Common myeloid progenitor, CD34-positive (primary cell): ENCODE results near the gene COQ9.
A peak's percentile ranks its signal among the peaks of the same experiment; 100 is the strongest.

Experiments used
- CTCF ChIA-PET: fragments of 350-600 bp; sonication (Branson Sonifier 250); formaldehyde crosslinking; loops from one replicate; lab custom pipeline; 2021; ENCODE audit warnings: antibody characterized with exemption; lab: Charles Lee
- POLR2A ChIA-PET: fragments of 350-600 bp; sonication (Branson Sonifier 250); formaldehyde crosslinking; loops from one replicate; lab custom pipeline; 2021; ENCODE audit warnings: antibody characterized with exemption; lab: Charles Lee
- DNase-seq, 3 donors: peaks; one replicate each; pipeline versions ENCODE4 v3.0.0 to v3.0.0-alpha.2; 2013
- H3K27ac ChIP-seq, 2 experiments: 1 replicate in 1 of 2; 2 replicates in 1 of 2; pipeline ENCODE4 v1.7.0; 2013; ENCODE audit warnings: inconsistent platforms in 2 of 2, low read length in 2 of 2, mild to moderate bottlenecking in 2 of 2, low read depth in 1 of 2, moderate library complexity in 1 of 2; ENCODE audit not compliant: severe bottlenecking in 2 of 2, insufficient read depth in 1 of 2, poor library complexity in 1 of 2
- H3K27me3 ChIP-seq, 5 experiments: replicated peaks in 2 of 5; 1 replicate in 3 of 5; 2 replicates in 2 of 5; pipeline versions ENCODE4 v1.6.1 to v1.7.0; 2013; ENCODE audit warnings: low read length in 4 of 5, mild to moderate bottlenecking in 2 of 5, moderate library complexity in 2 of 5, inconsistent platforms in 1 of 5; ENCODE audit not compliant: insufficient read depth in 5 of 5, control insufficient read depth in 4 of 5
- H3K36me3 ChIP-seq, 4 experiments: 1 replicate in 2 of 4; 2 replicates in 2 of 4; pipeline versions ENCODE4 v1.6.1 to v1.7.0; 2013; ENCODE audit warnings: low read length in 3 of 4, control low read depth in 1 of 4, mild to moderate bottlenecking in 1 of 4; ENCODE audit not compliant: control insufficient read depth in 4 of 4, insufficient read depth in 4 of 4
- H3K4me1 ChIP-seq, 4 experiments: 1 replicate in 3 of 4; 2 replicates in 1 of 4; pipeline versions ENCODE4 v1.6.1 to v1.7.1; 2013; ENCODE audit warnings: low read length in 3 of 4, mild to moderate bottlenecking in 3 of 4, control low read depth in 1 of 4, inconsistent platforms in 1 of 4, moderate library complexity in 1 of 4; ENCODE audit not compliant: control insufficient read depth in 4 of 4, insufficient read depth in 4 of 4; ENCODE audit errors: control extremely low read depth in 1 of 4
- H3K4me3 ChIP-seq, 7 experiments: 1 replicate in 4 of 7; 2 replicates in 3 of 7; pipeline versions ENCODE4 v1.5.1 to v1.7.0; 2013; ENCODE audit warnings: mild to moderate bottlenecking in 7 of 7, low read length in 6 of 7, moderate library complexity in 6 of 7, inconsistent platforms in 2 of 7, low read depth in 2 of 7, control low read depth in 1 of 7; ENCODE audit not compliant: insufficient read depth in 4 of 7, control insufficient read depth in 1 of 7; ENCODE audit errors: extremely low read depth in 1 of 7
- H3K9me3 ChIP-seq, 5 experiments: 1 replicate in 4 of 5; 2 replicates in 1 of 5; pipeline versions ENCODE4 v1.6.1 to v1.7.1; 2013; ENCODE audit warnings: low read length in 4 of 5, mild to moderate bottlenecking in 2 of 5, inconsistent platforms in 1 of 5, low read depth in 1 of 5, moderate library complexity in 1 of 5; ENCODE audit not compliant: control insufficient read depth in 4 of 5, insufficient read depth in 2 of 5; ENCODE audit errors: control extremely low read depth in 1 of 5
- WGBS: methylation state at CpG from one replicate; pipeline ENCODE4 v1.1.5; 2013; ENCODE audit not compliant: insufficient coverage; 5-methylcytosine and 5-hydroxymethylcytosine counted together

Gene COQ9

DNA sequence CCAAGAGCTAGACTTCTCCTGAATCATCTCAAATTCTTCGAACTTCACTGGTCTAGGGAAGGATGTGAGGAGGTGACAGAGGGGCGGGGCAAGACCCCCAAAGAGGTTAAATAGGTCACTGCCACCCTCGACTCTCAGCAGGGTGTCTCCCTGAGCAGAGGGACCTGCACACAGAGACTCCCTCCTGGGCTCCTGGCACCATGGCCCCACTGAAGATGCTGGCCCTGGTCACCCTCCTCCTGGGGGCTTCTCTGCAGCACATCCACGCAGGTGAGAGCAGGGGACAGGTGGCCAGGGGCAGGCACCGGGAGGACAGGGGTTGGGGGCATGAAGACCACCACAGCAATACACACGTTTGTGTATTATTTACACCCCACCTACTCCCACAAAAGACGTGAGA, 33.5 kb upstream of the COQ9 start:
- DNase-seq = no peak
- Histone ChIP-seq H3K9me3 (no peaks in the 10 kb centered on the region), H3K36me3 (no peaks in the 10 kb centered on the region), H3K4me3 (no peak overlapping the region), H3K27ac (no peak overlapping the region), H3K27me3 (peaks cover 0 to 5% (median 0%) of the 10 kb centered on the region in 5 experiments), H3K4me1 (peaks cover 0 to 19% (median 14%) of the 10 kb centered on the region in 4 experiments)
- ChIA-PET POLR2A (interaction anchor here (0.6 kb wide), 1 partner anchor 304 kb away, joined by 3 read pairs; no protein-coding TSS in a partner anchor), CTCF (interaction anchor here (1.0 to 14.8 kb wide), 5 partner anchors 9 to 107 kb away, joined by 3 to 250 read pairs (median 4); partner anchors contain the start of gene CCL17)
- 80% methylated on average over 2 of the region's 7 CpGs for WGBS

DNA sequence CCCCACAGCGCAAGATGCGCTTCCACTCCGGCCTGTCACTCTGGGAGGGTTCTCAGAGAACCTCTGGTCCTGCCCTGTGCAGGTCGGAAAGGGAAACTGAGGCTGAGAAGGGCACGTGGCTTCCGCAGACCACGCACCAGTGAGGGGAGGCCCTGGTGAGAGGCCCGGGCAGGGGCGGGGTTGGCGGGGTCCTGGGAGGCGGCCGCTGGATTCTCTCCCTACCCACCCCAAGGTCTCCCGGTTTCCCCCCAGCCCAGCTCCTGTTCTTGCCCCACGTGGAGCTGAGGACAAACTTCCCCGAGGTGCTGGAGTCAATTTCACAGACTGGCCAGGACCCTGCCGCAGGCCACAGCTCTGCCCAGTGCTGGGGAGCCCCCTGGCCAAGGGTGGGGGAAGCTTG, 31.2 kb upstream of the COQ9 start:
- Histone ChIP-seq H3K36me3 (no peaks in the 10 kb centered on the region), H3K4me1 (peaks cover 0 to 25% (median 21%) of the 10 kb centered on the region in 4 experiments), H3K27me3 (peaks cover 0 to 1% (median 0%) of the 10 kb centered on the region in 5 experiments), H3K4me3 (peak overlapping the region in 1 of 7 experiments; percentile 60), H3K9me3 (no peaks in the 10 kb centered on the region), H3K27ac (no peak overlapping the region)
- ChIA-PET POLR2A (interaction anchor here (0.7 to 1.5 kb wide), 2 partner anchors 31 to 158 kb away, joined by 6 to 7 read pairs; partner anchors contain the start of genes CIAPIN1 and COQ9), CTCF (interaction anchor here (0.8 to 14.8 kb wide), 22 partner anchors 10 to 167 kb away, joined by 3 to 250 read pairs (median 4); partner anchors contain the start of genes CIAPIN1, COQ9 and POLR2C)
- WGBS = 86% methylated on average over 13 of the region's 16 CpGs
- no peak for DNase-seq

DNA sequence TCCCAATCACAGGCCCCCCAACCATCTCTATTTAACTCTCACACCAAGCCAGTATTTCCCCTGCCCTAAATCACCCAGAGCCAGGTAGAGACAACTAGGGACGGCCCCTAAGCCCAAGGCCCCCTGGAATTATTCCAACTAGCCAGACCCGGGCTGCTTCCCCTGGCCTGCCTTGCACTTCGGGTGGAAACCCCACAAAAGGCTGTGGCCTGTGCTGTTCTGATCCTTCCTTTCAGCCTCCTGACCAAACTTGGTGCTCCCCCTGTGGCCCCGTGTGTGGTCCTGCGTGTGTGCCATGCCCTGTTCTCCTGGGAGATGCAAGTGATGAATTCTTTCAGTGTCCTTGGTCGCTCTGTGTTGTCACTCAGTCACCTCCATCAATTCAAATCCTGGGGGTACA, 27.8 kb upstream of the COQ9 start:
- no peaks in the 10 kb centered on the region for H3K36me3 ChIP-seq
- CTCF ChIA-PET = interaction anchor here (0.8 to 14.8 kb wide), 13 partner anchors 10 to 113 kb away, joined by 3 to 250 read pairs (median 6); partner anchors contain the start of genes CCL17 and POLR2C
- H3K27ac ChIP-seq = peak overlapping the region in 1 of 2 experiments; percentile 26
- POLR2A ChIA-PET = no interaction called here
- peak in 1 of 3 donors; percentile 5 for DNase-seq
- H3K4me3 ChIP-seq = no peak overlapping the region
- no peaks in the 10 kb centered on the region for H3K27me3 ChIP-seq
- no peaks in the 10 kb centered on the region for H3K9me3 ChIP-seq
- 73% methylated on average over 3 of the region's 6 CpGs for WGBS
- peaks cover 0 to 25% (median 21%) of the 10 kb centered on the region in 4 experiments for H3K4me1 ChIP-seq

DNA sequence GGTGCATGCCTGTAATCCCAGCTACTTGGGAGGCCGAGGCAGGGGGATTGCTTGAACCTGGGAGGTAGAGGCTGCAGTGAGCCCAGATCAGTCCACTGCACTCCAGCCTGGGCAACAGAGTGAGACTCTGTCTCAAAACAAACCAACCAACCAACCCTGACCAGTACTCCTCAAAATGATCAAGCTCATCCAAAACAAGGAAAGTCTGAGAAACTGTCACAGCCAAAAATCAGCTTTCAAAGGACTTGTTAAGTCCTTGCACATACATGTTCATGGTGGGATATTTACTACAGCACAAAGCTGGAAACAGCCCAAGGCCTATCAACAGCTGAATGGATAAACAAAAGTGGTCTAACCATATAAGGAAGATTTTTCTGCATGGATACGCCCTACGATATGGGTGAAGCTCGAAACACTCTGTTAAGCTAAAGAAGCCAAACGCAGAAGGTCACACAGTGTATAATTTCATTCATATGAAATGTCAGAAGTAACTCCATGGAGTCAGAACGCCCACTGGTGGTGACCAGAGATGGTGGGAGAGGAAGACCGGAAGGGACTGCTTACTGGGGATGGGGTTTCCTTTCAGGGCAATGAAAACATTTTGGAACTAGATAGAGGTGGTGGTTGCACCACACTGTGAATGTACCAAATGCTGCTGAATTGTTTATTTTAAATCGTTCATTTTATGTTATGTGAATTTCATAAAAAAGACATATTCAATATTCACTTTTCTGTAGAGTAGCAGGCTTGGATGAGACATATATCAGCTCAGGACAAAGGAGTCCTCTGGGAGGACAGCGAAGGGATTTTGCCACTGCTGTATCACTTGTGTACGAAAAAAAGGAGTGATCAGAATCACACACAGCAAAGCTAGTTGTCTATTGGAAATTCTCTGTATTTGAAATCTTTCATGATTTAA, 25.0 kb upstream of the COQ9 start:
- ChIA-PET POLR2A (no interaction called here), CTCF (interaction anchor here (1.0 to 14.8 kb wide), 6 partner anchors 11 to 116 kb away, joined by 3 to 250 read pairs (median 6); no protein-coding TSS in a partner anchor)
- H3K9me3 ChIP-seq = no peaks in the 10 kb centered on the region
- H3K4me1 ChIP-seq = peaks cover 0 to 14% (median 12%) of the 10 kb centered on the region in 4 experiments
- peaks cover 0 to 8% (median 4%) of the 10 kb centered on the region in 4 experiments for H3K36me3 ChIP-seq
- peak in 1 of 3 donors; percentile 19 for DNase-seq
- WGBS = 57% methylated on average over 5 of the region's 10 CpGs
- H3K4me3 ChIP-seq = no peak overlapping the region
- H3K27ac ChIP-seq = no peak overlapping the region
- H3K27me3 ChIP-seq = no peaks in the 10 kb centered on the region

DNA sequence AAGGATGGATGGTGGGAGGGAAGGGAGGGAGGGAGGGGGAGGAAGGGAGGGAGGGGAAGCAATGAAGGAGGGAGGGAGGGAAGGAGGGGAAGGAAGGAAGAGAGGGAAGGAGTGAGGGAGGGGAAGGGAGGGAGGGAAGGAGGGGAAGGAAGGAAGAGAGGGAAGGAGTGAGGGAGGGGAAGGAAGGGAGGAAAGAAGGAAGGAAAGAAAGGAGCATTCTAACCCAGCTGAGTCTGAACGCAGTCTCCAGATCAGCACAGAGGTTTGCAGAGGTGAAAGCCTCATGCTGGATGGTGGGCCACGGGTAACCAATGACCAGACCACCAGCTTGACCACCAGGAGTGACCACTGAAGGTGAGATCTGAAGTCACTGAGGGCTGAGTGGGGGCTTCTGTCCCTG, 24.1 kb upstream of the COQ9 start:
- POLR2A ChIA-PET = no interaction called here
- WGBS = 86% methylated on average over 2 of the region's 2 CpGs

DNA sequence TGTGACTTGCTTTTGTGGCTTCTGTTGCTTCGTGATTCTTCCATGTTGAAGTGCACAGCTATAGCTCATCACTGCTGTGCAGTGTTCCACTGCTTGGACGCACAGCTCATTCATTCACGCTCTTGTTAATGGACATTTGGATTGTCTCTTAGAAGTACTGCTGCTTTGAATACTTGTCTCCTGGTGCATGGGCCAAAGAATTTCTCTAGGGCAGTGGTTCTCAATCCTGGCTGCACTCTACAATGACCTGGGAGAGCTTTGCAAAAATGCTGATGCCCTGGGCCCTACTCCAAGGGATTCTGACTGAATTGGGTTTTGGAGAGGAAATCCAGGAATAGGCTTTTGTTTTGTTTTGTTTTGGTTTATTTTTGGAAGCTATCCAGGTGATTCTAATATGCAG, 22.7 kb upstream of the COQ9 start:
- ChIA-PET POLR2A (no interaction called here), CTCF (interaction anchor here (1.3 to 14.8 kb wide), 3 partner anchors 17 to 118 kb away, joined by 3 to 250 read pairs (median 7); no protein-coding TSS in a partner anchor)
- Histone ChIP-seq H3K4me3 (no peak overlapping the region), H3K36me3 (peaks cover 7 to 28% (median 14%) of the 10 kb centered on the region in 4 experiments), H3K27me3 (no peaks in the 10 kb centered on the region), H3K9me3 (no peaks in the 10 kb centered on the region), H3K27ac (no peak overlapping the region), H3K4me1 (peaks cover 0 to under 1% (median under 1%) of the 10 kb centered on the region in 4 experiments)
- WGBS = 100% methylated on average over 2 of the region's 3 CpGs
- no peak for DNase-seq

More for the DNA sequence above, 24.1 kb upstream of the COQ9 start:
- DNase-seq = no peak
- Histone ChIP-seq H3K27me3 (no peaks in the 10 kb centered on the region), H3K27ac (no peak overlapping the region), H3K4me1 (peaks cover 0 to 13% (median 10%) of the 10 kb centered on the region in 4 experiments), H3K4me3 (no peak overlapping the region), H3K36me3 (peaks cover 0 to 17% (median 9%) of the 10 kb centered on the region in 4 experiments), H3K9me3 (no peaks in the 10 kb centered on the region)
- CTCF ChIA-PET = interaction anchor here (0.6 to 14.8 kb wide), 6 partner anchors 10 to 117 kb away, joined by 3 to 250 read pairs (median 7); no protein-coding TSS in a partner anchor
